Suprapubic skin (tissue), 4 donors: ENCODE measurements around the gene TGFBRAP1.

Experiments used
- EP300 ChIP-seq: sonication (generic); formaldehyde crosslinking; IDR thresholded peaks from one replicate; pipeline ENCODE4 v1.6.1; 2017; ENCODE audit warnings: antibody characterized with exemption
- POLR2A ChIP-seq, 2 donors: fragments of 450-650 bp; IDR thresholded peaks; one replicate each; pipeline ENCODE4 v1.6.1; 2017; ENCODE audit warnings: antibody characterized with exemption in 2 of 2, mild to moderate bottlenecking in 2 of 2, moderate library complexity in 2 of 2
- POLR2AphosphoS5 ChIP-seq, 3 donors: sonication (generic); formaldehyde crosslinking; IDR thresholded peaks; one replicate each; pipeline ENCODE4 v1.6.1; 2017; ENCODE audit warnings: antibody characterized with exemption in 3 of 3
- TF ChIP-seq, protein P1 (sequence below), 2 donors: fragments of 200-600 bp in 1 of 2; fragments of 450-650 bp in 1 of 2; sonication (generic) in 1 of 2; IDR thresholded peaks; one replicate each; pipeline ENCODE4 v1.5.1; 2016 to 2019; ENCODE audit warnings: antibody characterized with exemption in 2 of 2, mild to moderate bottlenecking in 1 of 2, moderate library complexity in 1 of 2

DNA sequence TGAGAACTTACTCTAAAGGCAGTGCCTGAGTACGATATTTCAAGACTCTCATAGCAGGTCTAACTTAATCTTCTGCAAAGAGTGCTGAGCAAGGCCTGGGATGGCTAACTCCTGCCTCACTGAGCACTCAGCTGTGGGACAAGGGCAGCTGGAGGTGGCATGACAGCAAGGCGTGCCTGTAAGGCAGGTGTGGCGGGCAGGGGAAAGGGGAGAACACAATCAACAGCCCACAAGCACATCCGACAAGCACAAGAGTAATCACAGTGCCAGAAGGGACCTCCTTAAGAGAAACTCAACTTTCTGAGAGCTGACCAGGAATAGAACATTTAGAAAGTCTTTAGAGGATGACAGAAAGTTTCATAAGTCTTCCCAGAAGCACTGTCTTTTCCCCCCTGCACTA, 46.0 kb downstream of the TGFBRAP1 start:
- TF ChIP-seq, protein P1, sequence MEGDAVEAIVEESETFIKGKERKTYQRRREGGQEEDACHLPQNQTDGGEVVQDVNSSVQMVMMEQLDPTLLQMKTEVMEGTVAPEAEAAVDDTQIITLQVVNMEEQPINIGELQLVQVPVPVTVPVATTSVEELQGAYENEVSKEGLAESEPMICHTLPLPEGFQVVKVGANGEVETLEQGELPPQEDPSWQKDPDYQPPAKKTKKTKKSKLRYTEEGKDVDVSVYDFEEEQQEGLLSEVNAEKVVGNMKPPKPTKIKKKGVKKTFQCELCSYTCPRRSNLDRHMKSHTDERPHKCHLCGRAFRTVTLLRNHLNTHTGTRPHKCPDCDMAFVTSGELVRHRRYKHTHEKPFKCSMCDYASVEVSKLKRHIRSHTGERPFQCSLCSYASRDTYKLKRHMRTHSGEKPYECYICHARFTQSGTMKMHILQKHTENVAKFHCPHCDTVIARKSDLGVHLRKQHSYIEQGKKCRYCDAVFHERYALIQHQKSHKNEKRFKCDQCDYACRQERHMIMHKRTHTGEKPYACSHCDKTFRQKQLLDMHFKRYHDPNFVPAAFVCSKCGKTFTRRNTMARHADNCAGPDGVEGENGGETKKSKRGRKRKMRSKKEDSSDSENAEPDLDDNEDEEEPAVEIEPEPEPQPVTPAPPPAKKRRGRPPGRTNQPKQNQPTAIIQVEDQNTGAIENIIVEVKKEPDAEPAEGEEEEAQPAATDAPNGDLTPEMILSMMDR (IDR thresholded peaks at IDR 0.05), result no peak
- no peak for TF ChIP-seq POLR2A (IDR thresholded peaks at IDR 0.05)
- no peak for TF ChIP-seq EP300
- no peak for TF ChIP-seq POLR2AphosphoS5 (IDR thresholded peaks at IDR 0.05)
